AG09319 (cell line): Measurements from ENCODE around the gene LIG3.
"Not testable (repeated sequence)": the region's sequence is repeated elsewhere in the genome, so short reads cannot be mapped to it uniquely, and the experiment has no call there.

Source experiments
- DNase-seq: peaks from one replicate; pipeline ENCODE4 v3.0.0-alpha.2; 2010; ENCODE audit warnings: low read depth; ENCODE audit errors: extremely low read depth
- TF ChIP-seq, protein P1 (sequence below): IDR thresholded peaks from 2 replicates; pipeline ENCODE4 v1.5.1; 2011; ENCODE audit warnings: low read depth, mild to moderate bottlenecking, inconsistent platforms, low read length, moderate library complexity

The LIG3 gene

DNA sequence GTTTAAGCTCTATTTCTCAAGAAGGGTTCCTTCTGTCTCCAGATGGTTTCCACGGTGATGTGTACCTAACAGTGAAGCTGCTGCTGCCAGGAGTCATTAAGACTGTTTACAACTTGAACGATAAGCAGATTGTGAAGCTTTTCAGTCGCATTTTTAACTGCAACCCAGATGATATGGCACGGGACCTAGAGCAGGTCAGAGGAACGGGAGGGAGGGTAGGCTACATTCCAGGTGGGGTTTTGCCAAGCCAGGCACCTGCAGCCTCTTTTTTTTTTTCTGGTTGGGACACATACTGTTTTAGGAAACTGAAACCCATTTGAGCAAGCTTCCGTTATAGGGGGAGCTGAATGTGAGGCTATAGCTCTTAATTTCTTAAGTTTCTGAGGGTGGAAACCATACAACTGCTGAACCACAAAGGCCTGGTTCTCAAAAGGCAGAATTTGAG lies 10.6 kb downstream of the LIG3 start:
- peak; percentile 24 for DNase-seq
- TF ChIP-seq, protein P1, sequence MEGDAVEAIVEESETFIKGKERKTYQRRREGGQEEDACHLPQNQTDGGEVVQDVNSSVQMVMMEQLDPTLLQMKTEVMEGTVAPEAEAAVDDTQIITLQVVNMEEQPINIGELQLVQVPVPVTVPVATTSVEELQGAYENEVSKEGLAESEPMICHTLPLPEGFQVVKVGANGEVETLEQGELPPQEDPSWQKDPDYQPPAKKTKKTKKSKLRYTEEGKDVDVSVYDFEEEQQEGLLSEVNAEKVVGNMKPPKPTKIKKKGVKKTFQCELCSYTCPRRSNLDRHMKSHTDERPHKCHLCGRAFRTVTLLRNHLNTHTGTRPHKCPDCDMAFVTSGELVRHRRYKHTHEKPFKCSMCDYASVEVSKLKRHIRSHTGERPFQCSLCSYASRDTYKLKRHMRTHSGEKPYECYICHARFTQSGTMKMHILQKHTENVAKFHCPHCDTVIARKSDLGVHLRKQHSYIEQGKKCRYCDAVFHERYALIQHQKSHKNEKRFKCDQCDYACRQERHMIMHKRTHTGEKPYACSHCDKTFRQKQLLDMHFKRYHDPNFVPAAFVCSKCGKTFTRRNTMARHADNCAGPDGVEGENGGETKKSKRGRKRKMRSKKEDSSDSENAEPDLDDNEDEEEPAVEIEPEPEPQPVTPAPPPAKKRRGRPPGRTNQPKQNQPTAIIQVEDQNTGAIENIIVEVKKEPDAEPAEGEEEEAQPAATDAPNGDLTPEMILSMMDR: no peak

DNA sequence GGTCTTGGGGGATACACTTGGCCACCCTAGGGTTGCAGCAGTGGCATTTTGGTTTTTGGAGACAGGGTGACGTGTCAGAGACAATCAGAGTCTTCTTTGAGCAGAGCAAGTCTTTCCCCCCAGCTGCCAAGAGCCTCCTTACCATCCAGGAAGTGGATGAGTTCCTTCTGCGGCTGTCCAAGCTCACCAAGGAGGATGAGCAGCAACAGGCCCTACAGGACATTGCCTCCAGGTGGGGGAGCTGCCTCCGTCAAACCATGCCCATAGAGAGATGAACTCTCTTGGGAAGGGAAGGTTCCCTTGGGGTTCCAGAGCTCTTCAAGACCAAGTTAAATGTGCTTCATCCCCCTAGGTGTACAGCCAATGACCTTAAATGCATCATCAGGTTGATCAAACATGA lies 11.3 kb downstream of the LIG3 start:
- TF ChIP-seq, protein P1: no peak
- DNase-seq: no peak

DNA sequence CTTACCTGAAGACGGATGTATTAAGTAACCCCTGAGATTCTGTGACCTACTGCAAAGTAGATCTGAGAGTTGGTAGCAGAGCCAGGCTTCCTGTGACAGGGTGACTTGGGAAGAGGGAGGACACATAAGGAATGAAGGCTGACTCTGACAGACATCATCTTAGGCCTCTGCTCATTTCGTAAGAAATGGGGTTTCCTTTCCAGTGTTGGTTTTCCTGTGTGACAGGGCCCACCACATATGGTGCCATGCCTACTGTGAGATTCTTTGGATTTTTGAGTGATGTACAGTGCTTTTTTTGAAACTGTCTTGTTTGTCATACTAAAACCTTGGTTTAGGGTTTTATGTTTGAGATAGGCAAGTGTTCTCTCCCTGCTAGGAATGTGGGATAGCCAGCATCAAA lies 12.7 kb downstream of the LIG3 start:
- no peak for DNase-seq
- TF ChIP-seq, protein P1: no peak

GRCh38 chr17:34996422-34997285 lies 16.3 kb downstream of the LIG3 start:
- DNase-seq: no peak
- TF ChIP-seq, protein P1: no peak

DNA sequence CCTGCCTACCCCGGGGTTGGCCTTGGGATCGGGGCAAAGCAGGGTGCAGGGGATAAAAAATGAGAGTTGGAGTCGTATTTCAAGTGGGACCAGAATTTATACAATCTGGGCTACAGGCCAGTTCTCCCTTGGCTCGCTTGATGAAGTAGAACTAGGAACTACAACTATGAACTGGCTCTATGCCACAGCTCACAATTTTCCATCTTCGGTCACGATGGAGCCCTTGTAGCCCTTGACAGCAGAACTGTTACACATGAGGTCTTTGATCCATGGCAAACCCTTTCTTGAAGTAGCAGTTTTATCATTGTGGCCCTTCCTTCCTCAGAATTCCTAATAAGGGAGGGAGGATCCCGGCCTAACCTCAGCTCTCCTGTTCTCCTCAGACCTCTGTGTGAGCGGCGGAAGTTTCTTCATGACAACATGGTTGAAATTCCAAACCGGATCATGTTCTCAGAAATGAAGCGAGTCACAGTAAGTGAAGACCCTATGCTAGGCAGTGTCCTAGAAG lies 17.1 kb downstream of the LIG3 start:
- DNase-seq: peak; percentile 72
- TF ChIP-seq, protein P1: no peak

DNA sequence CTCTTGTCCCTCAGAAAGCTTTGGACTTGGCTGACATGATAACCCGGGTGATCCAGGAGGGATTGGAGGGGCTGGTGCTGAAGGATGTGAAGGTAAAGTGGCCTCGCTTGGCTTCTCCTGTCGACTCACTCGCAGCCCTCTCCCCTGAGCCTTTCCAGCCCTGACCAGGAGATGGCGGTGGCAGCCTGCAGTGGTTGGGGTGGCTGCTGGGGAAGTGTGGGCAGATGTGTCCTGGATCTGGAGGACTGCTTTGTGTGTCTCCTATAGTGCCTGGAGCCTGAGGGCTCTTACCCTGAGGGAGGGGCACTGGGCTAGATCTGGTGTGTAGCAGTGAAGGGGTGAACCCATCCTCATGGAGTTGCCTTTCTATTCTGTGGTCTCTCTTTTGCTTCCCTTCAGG lies 17.9 kb downstream of the LIG3 start:
- TF ChIP-seq, protein P1: peak; percentile 89
- DNase-seq: no peak

DNA sequence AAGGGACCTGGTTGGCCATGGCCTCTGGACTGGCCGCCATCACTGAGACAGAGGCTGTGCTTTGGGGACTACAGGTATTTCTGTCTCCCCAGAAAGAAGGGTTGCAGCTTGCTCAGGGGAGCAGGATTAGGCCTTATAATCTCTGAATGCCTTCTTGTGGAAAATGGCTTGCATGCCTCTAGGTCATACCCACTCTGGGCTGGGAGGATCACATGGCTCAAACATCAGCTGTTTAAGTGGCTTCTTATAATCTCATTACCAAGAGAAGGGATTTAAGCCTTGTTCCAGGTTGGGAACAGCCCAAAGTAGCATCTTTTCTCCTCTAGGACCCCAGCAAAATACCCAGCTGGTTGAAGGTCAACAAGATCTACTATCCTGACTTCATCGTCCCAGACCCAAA lies 19.1 kb downstream of the LIG3 start:
- no peak for DNase-seq
- TF ChIP-seq, protein P1: no peak

DNA sequence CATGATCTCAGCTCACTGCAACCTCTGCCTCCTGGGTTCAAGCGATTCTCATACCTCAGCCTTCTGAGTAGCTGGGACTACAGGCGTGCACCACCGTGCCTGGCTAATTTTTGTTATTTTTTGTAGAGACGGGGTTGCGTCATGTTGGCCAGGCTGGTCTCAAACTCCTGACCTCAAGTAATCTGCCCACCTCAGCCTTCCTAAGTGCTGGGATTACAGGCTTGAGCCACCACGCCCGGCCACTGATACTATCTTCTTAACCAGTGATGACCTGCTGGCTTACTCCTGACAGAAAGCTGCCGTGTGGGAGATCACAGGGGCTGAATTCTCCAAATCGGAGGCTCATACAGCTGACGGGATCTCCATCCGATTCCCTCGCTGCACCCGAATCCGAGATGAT lies 20.7 kb downstream of the LIG3 start:
- not testable (repeated sequence) for DNase-seq
